Skeletal muscle tissue (tissue), 4 donors: ENCODE data around the gene CDC14A. TPM values are rescaled to one million over a fixed set of nuclear protein-coding genes. Genes with fewer than 3 reads are reported as not detected.

Source experiments
- H3K27ac ChIP-seq: one replicate; pipeline ENCODE4 v1.7.0; 2013; ENCODE audit warnings: mild to moderate bottlenecking, low read depth, low read length, inconsistent platforms
- H3K27me3 ChIP-seq, 3 donors: one replicate each; pipeline ENCODE4 v1.7.0; 2013; ENCODE audit warnings: low read length in 3 of 3; ENCODE audit not compliant: control insufficient read depth in 3 of 3, insufficient read depth in 3 of 3
- H3K36me3 ChIP-seq, 3 donors: one replicate each; pipeline ENCODE4 v1.7.0; 2013; ENCODE audit warnings: low read length in 3 of 3; ENCODE audit not compliant: control insufficient read depth in 3 of 3, insufficient read depth in 3 of 3
- H3K4me1 ChIP-seq, 3 donors: one replicate each; pipeline ENCODE4 v1.7.0; 2013; ENCODE audit warnings: low read length in 3 of 3, mild to moderate bottlenecking in 3 of 3; ENCODE audit not compliant: control insufficient read depth in 3 of 3, insufficient read depth in 3 of 3
- H3K4me3 ChIP-seq, 3 donors: one replicate each; pipeline ENCODE4 v1.7.0; 2013; ENCODE audit warnings: low read length in 3 of 3
- H3K9ac ChIP-seq, 3 donors: one replicate each; pipeline ENCODE4 v1.7.0; 2013; ENCODE audit warnings: low read length in 3 of 3, mild to moderate bottlenecking in 3 of 3, moderate library complexity in 2 of 3, low read depth in 1 of 3
- H3K9me3 ChIP-seq, 3 donors: one replicate each; pipeline ENCODE4 v1.7.0; 2013; ENCODE audit warnings: low read length in 3 of 3; ENCODE audit not compliant: control insufficient read depth in 3 of 3
- total RNA-seq: library from RNA; depleted of rRNA; stranded (reverse); fragments of >200 nt; gene quantifications from one replicate; pipeline ENCODE4 v1.2.3, GENCODE V29; 2014
- donor health status: Osteomylitis.

Gene CDC14A
- total RNA-seq, 1 donor from 2014 or later: 17.2 TPM

GRCh38 chr1:100413035-100413434, 60.7 kb downstream of the CDC14A start:
- H3K4me3 ChIP-seq: no peak overlapping the region
- H3K27me3 ChIP-seq: no peaks in the 10 kb centered on the region
- H3K4me1 ChIP-seq: peaks cover 0 to 5% (median 2%) of the 10 kb centered on the region in 3 donors
- H3K9me3 ChIP-seq: no peaks in the 10 kb centered on the region
- H3K36me3 ChIP-seq: no peaks in the 10 kb centered on the region
- H3K27ac ChIP-seq: no peak overlapping the region
- H3K9ac ChIP-seq: no peak overlapping the region

GRCh38 chr1:100414693-100415497, 62.6 kb downstream of the CDC14A start:
- peak overlapping the region; percentile 45 for H3K27ac ChIP-seq
- H3K4me1 ChIP-seq: peaks cover 0 to 5% (median 2%) of the 10 kb centered on the region in 3 donors
- no peak overlapping the region for H3K9ac ChIP-seq
- no peaks in the 10 kb centered on the region for H3K36me3 ChIP-seq
- no peaks in the 10 kb centered on the region for H3K27me3 ChIP-seq
- H3K4me3 ChIP-seq: no peak overlapping the region
- H3K9me3 ChIP-seq: no peaks in the 10 kb centered on the region

GRCh38 chr1:100415498-100415778, 63.1 kb downstream of the CDC14A start:
- Histone ChIP-seq H3K9ac (no peak overlapping the region), H3K27ac (no peak overlapping the region)

GRCh38 chr1:100419072-100419471, 66.8 kb downstream of the CDC14A start:
- Histone ChIP-seq H3K9me3 (no peaks in the 10 kb centered on the region), H3K27ac (no peak overlapping the region), H3K4me1 (peaks cover 0 to 5% (median 2%) of the 10 kb centered on the region in 3 donors), H3K9ac (no peak overlapping the region), H3K36me3 (no peaks in the 10 kb centered on the region), H3K27me3 (no peaks in the 10 kb centered on the region), H3K4me3 (no peak overlapping the region)

More at GRCh38 chr1:100415498-100415778, 63.1 kb downstream of the CDC14A start:
- peaks cover 0 to 5% (median 2%) of the 10 kb centered on the region in 3 donors for H3K4me1 ChIP-seq
- no peaks in the 10 kb centered on the region for H3K27me3 ChIP-seq
- no peak overlapping the region for H3K4me3 ChIP-seq
- no peaks in the 10 kb centered on the region for H3K9me3 ChIP-seq
- H3K36me3 ChIP-seq: no peaks in the 10 kb centered on the region

GRCh38 chr1:100422065-100422464, 69.8 kb downstream of the CDC14A start:
- Histone ChIP-seq H3K9ac (no peak overlapping the region), H3K27me3 (no peaks in the 10 kb centered on the region), H3K4me3 (no peak overlapping the region), H3K9me3 (no peaks in the 10 kb centered on the region), H3K4me1 (no peaks in the 10 kb centered on the region), H3K27ac (no peak overlapping the region), H3K36me3 (no peaks in the 10 kb centered on the region)

GRCh38 chr1:100423832-100424337, 71.6 kb downstream of the CDC14A start:
- H3K9me3 ChIP-seq: no peaks in the 10 kb centered on the region
- H3K9ac ChIP-seq: no peak overlapping the region
- no peak overlapping the region for H3K27ac ChIP-seq
- no peaks in the 10 kb centered on the region for H3K4me1 ChIP-seq
- H3K36me3 ChIP-seq: no peaks in the 10 kb centered on the region
- no peaks in the 10 kb centered on the region for H3K27me3 ChIP-seq
- H3K4me3 ChIP-seq: no peak overlapping the region

GRCh38 chr1:100428160-100428559, 75.9 kb downstream of the CDC14A start:
- no peaks in the 10 kb centered on the region for H3K9me3 ChIP-seq
- H3K9ac ChIP-seq: no peak overlapping the region
- no peaks in the 10 kb centered on the region for H3K36me3 ChIP-seq
- H3K4me3 ChIP-seq: no peak overlapping the region
- no peaks in the 10 kb centered on the region for H3K27me3 ChIP-seq
- no peak overlapping the region for H3K27ac ChIP-seq
- no peaks in the 10 kb centered on the region for H3K4me1 ChIP-seq

GRCh38 chr1:100430325-100430756, 78.0 kb downstream of the CDC14A start:
- no peak overlapping the region for H3K9ac ChIP-seq
- no peaks in the 10 kb centered on the region for H3K36me3 ChIP-seq
- H3K27ac ChIP-seq: no peak overlapping the region
- no peak overlapping the region for H3K4me3 ChIP-seq
- H3K9me3 ChIP-seq: no peaks in the 10 kb centered on the region
- H3K4me1 ChIP-seq: no peaks in the 10 kb centered on the region
- no peaks in the 10 kb centered on the region for H3K27me3 ChIP-seq

GRCh38 chr1:100431954-100432353, 79.6 kb downstream of the CDC14A start:
- no peak overlapping the region for H3K27ac ChIP-seq
- H3K4me3 ChIP-seq: no peak overlapping the region
- H3K4me1 ChIP-seq: no peaks in the 10 kb centered on the region
- no peak overlapping the region for H3K9ac ChIP-seq
- H3K27me3 ChIP-seq: no peaks in the 10 kb centered on the region
- no peaks in the 10 kb centered on the region for H3K36me3 ChIP-seq
- H3K9me3 ChIP-seq: no peaks in the 10 kb centered on the region

- H3K4me1 ChIP-seq: peaks cover 0 to 1% (median 0%) of the 10 kb centered on the region in 3 donors
- no peak overlapping the region for H3K9ac ChIP-seq
- no peaks in the 10 kb centered on the region for H3K9me3 ChIP-seq
- no peak overlapping the region for H3K27ac ChIP-seq
- no peaks in the 10 kb centered on the region for H3K36me3 ChIP-seq
- H3K4me3 ChIP-seq: no peak overlapping the region
- no peaks in the 10 kb centered on the region for H3K27me3 ChIP-seq
Observed at GRCh38 chr1:100433563-100433962, 81.3 kb downstream of the CDC14A start.
